ENCODE data around the gene PDE6A. TPM values are rescaled to one million over a fixed set of nuclear protein-coding genes. Genes with fewer than 3 reads are reported as not detected.

Gene PDE6A
- total RNA-seq, 1 experiment from 2014 or later: not detected

GRCh38 chr5:149832636-149833035 is 112.0 kb downstream of the PDE6A start:
- POLR2A ChIA-PET: no interaction called here
- no peak for DNase-seq (ENCODE audit: low spot score)
- Mint-ChIP-seq H3K4me1 (peaks cover 4% of the 10 kb centered on the region; the same call in 1 of the 2 replicates), H3K27ac (no peak overlapping the region), H3K36me3 (peaks cover 9% of the 10 kb centered on the region; the same call in 1 of the 2 replicates), H3K27me3 (ENCODE audit: low read depth) (no peaks in the 10 kb centered on the region), H3K4me3 (no peak overlapping the region), H3K9me3 (no peaks in the 10 kb centered on the region)
- no peak for ATAC-seq
- no peak for TF ChIP-seq ZNF317 (CRISPR knock-in tag; IDR thresholded peaks at IDR 0.05; ENCODE audit: borderline replicate concordance, low read depth)
- no peak for TF ChIP-seq PRRX2 (CRISPR knock-in tag; IDR thresholded peaks at IDR 0.05)
- no peak for TF ChIP-seq IRF2 (CRISPR knock-in tag; IDR thresholded peaks at IDR 0.05; ENCODE audit: borderline replicate concordance, low read depth)
- TF ChIP-seq NR1H2 (CRISPR knock-in tag; IDR thresholded peaks at IDR 0.05): no peak
- TF ChIP-seq, protein P1, sequence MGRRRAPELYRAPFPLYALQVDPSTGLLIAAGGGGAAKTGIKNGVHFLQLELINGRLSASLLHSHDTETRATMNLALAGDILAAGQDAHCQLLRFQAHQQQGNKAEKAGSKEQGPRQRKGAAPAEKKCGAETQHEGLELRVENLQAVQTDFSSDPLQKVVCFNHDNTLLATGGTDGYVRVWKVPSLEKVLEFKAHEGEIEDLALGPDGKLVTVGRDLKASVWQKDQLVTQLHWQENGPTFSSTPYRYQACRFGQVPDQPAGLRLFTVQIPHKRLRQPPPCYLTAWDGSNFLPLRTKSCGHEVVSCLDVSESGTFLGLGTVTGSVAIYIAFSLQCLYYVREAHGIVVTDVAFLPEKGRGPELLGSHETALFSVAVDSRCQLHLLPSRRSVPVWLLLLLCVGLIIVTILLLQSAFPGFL (CRISPR knock-in tag; IDR thresholded peaks at IDR 0.05; ENCODE audit: borderline replicate concordance): no peak
- TF ChIP-seq, protein P2, sequence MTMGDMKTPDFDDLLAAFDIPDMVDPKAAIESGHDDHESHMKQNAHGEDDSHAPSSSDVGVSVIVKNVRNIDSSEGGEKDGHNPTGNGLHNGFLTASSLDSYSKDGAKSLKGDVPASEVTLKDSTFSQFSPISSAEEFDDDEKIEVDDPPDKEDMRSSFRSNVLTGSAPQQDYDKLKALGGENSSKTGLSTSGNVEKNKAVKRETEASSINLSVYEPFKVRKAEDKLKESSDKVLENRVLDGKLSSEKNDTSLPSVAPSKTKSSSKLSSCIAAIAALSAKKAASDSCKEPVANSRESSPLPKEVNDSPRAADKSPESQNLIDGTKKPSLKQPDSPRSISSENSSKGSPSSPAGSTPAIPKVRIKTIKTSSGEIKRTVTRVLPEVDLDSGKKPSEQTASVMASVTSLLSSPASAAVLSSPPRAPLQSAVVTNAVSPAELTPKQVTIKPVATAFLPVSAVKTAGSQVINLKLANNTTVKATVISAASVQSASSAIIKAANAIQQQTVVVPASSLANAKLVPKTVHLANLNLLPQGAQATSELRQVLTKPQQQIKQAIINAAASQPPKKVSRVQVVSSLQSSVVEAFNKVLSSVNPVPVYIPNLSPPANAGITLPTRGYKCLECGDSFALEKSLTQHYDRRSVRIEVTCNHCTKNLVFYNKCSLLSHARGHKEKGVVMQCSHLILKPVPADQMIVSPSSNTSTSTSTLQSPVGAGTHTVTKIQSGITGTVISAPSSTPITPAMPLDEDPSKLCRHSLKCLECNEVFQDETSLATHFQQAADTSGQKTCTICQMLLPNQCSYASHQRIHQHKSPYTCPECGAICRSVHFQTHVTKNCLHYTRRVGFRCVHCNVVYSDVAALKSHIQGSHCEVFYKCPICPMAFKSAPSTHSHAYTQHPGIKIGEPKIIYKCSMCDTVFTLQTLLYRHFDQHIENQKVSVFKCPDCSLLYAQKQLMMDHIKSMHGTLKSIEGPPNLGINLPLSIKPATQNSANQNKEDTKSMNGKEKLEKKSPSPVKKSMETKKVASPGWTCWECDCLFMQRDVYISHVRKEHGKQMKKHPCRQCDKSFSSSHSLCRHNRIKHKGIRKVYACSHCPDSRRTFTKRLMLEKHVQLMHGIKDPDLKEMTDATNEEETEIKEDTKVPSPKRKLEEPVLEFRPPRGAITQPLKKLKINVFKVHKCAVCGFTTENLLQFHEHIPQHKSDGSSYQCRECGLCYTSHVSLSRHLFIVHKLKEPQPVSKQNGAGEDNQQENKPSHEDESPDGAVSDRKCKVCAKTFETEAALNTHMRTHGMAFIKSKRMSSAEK (CRISPR knock-in tag; IDR thresholded peaks at IDR 0.05; ENCODE audit: borderline replicate concordance): no peak
- TF ChIP-seq ELF4 (CRISPR knock-in tag; IDR thresholded peaks at IDR 0.05; ENCODE audit: low read depth): no peak
- CTCF ChIA-PET: interaction anchor here (1.0 to 17.9 kb wide), 7 partner anchors 10 to 196 kb away, joined by 3 to 298 read pairs (median 35); partner anchors contain the start of gene SLC26A2

DNA sequence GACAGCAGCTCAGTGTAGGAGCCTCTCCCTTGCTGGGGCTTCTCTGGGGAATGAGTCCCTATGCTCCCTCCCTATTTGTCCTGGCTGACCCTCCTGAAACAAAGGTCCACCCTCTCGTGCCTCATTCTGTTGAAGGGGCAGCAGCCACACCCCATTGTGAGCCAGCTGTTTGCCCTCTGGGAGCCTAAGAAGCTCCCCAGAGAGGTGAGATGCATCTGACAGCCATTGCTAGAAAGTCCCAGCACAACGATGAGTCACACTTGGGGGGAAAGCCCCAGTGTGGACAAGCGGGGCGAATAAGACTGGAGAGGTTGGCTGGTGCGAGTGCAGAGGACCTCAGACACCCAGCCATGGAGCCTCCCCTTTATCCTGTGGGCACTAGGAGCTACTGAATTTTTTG is 113.1 kb downstream of the PDE6A start:
- H3K27ac Mint-ChIP-seq: no peak overlapping the region
- no peaks in the 10 kb centered on the region for H3K27me3 Mint-ChIP-seq (ENCODE audit: low read depth)
- ATAC-seq (no peak), DNase-seq (ENCODE audit: low spot score) (no peak)
- peaks cover 16% of the 10 kb centered on the region for H3K36me3 Mint-ChIP-seq
- POLR2A ChIA-PET: no interaction called here
- TF ChIP-seq ZNF317 (CRISPR knock-in tag; IDR thresholded peaks at IDR 0.05; ENCODE audit: borderline replicate concordance, low read depth) (no peak), NFATC4 (CRISPR knock-in tag; IDR thresholded peaks at IDR 0.05) (no peak)
- TF ChIP-seq, protein P3, sequence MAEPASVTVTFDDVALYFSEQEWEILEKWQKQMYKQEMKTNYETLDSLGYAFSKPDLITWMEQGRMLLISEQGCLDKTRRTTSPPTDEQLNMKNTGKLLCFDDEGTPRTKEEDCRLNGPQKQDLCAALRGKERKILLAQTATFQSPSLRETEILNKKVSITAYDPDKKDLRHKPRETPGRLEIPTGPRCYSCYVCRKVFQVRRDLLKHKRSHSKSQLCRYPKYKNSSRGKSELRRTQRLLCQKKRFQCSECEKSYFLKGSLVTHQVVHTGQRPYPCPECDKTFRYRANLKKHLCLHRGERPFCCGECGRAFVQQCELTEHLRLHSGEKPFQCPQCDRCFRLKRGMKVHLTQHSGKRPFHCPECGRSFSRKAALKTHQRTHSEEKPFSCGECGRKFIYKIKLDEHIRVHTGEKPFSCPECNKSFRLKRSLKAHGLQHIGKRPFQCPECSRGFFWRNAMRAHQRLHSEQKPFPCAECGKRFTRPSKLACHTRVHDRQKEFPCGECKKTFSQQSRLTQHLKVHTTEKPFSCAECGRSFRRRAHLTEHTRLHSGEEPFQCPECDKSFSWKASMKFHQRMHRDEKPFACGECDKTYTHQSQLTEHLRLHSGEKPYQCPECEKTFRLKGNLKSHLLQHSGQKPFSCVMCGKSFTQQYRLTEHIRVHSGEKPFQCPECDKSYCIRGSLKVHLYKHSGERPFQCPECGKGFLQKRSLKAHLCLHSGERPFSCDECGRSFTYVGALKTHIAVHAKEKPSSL (CRISPR knock-in tag; conservative IDR thresholded peaks at IDR 0.05): no peak
- H3K4me1 Mint-ChIP-seq: peaks cover 4% of the 10 kb centered on the region; the same call in 1 of the 2 replicates
- no peak overlapping the region for H3K4me3 Mint-ChIP-seq
- H3K9me3 Mint-ChIP-seq: no peaks in the 10 kb centered on the region
- CTCF ChIA-PET: interaction anchor here (0.7 to 17.9 kb wide), 5 partner anchors 9 to 164 kb away, joined by 3 to 298 read pairs (median 5); no protein-coding TSS in a partner anchor

DNA sequence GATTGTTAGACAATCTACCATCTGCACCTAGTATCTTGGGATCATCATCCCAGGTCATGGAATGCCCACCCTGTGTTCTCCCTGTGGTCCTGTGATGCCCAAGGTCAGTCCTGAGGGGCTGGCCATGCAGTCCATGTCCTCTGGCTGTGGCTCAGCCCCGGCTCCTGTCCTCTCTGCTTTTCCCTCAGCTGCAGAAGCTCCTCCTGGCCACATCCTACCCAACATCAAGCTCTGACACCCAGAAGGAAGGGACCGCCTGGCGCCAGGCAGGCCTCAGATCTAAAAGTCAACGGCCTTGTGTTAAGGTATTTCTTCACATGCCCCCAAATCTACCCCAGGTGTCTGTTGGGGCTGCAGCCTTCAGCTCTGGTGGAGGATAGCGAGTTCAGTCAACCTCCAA is 114.0 kb downstream of the PDE6A start:
- Mint-ChIP-seq H3K36me3 (peaks cover 16% of the 10 kb centered on the region), H3K4me3 (no peak overlapping the region), H3K9me3 (no peaks in the 10 kb centered on the region), H3K4me1 (peaks cover 4% of the 10 kb centered on the region; the same call in 1 of the 2 replicates), H3K27ac (no peak overlapping the region), H3K27me3 (ENCODE audit: low read depth) (no peaks in the 10 kb centered on the region)
- ChIA-PET POLR2A (no interaction called here), CTCF (interaction anchor here (1.5 to 17.9 kb wide), 4 partner anchors 20 to 193 kb away, joined by 5 to 298 read pairs (median 18); no protein-coding TSS in a partner anchor)
- DNase-seq (ENCODE audit: low spot score) (no peak), ATAC-seq (no peak)
- TF ChIP-seq GRHL2 (CRISPR knock-in tag; IDR thresholded peaks at IDR 0.05; ENCODE audit: insufficient replicate concordance, severe bottlenecking) (no peak), NFYB (CRISPR knock-in tag; conservative IDR thresholded peaks at IDR 0.05; ENCODE audit: low read depth) (no peak), FOXP1 (CRISPR knock-in tag; IDR thresholded peaks at IDR 0.05; ENCODE audit: borderline replicate concordance) (no peak)

Data from WTC11 (cell line).